Neural crest cell (in vitro differentiated cells): ENCODE measurements around the gene CES5A. TPM values are rescaled to one million over a fixed set of nuclear protein-coding genes. Genes with fewer than 3 reads are reported as not detected.

Experiments used
- DNase-seq: peaks from one replicate; pipeline ENCODE4 v3.0.0; 2021; ENCODE audit warnings: low read depth, mixed read lengths, low spot score
- H3K27ac Mint-ChIP-seq: one replicate; pipeline ENCODE4 v1.8.0; 2021; ENCODE audit warnings: mild to moderate bottlenecking, mixed read lengths; ENCODE audit not compliant: unreplicated experiment
- H3K27me3 Mint-ChIP-seq: 2 replicates; pipeline ENCODE4 v1.8.0; 2021; ENCODE audit warnings: low read depth, mild to moderate bottlenecking, mixed read lengths
- H3K36me3 Mint-ChIP-seq: 2 replicates; pipeline ENCODE4 v1.8.0; 2021; ENCODE audit warnings: low read depth, mild to moderate bottlenecking, mixed read lengths
- H3K4me1 Mint-ChIP-seq: 2 replicates; pipeline ENCODE4 v1.8.0; 2021; ENCODE audit warnings: mixed read lengths
- H3K4me3 Mint-ChIP-seq: one replicate; pipeline ENCODE4 v1.8.0; 2021; ENCODE audit warnings: mild to moderate bottlenecking, mixed read lengths
- H3K9me3 Mint-ChIP-seq: 2 replicates; pipeline ENCODE4 v1.8.0; 2021; ENCODE audit warnings: mixed read lengths
- total RNA-seq: library from RNA; stranded (reverse); gene quantifications from 2 replicates; pipeline ENCODE4 v1.2.1, GENCODE V29; 2021
- TF ChIP-seq, protein P1 (sequence below): fragments of 200-600 bp; sonication (generic); conservative IDR thresholded peaks from 2 replicates; pipeline ENCODE4 v1.5.0; 2021; ENCODE audit warnings: antibody characterized with exemption, mild to moderate bottlenecking

CES5A gene
- total RNA-seq, 1 donor from 2014 or later: not detected

DNA sequence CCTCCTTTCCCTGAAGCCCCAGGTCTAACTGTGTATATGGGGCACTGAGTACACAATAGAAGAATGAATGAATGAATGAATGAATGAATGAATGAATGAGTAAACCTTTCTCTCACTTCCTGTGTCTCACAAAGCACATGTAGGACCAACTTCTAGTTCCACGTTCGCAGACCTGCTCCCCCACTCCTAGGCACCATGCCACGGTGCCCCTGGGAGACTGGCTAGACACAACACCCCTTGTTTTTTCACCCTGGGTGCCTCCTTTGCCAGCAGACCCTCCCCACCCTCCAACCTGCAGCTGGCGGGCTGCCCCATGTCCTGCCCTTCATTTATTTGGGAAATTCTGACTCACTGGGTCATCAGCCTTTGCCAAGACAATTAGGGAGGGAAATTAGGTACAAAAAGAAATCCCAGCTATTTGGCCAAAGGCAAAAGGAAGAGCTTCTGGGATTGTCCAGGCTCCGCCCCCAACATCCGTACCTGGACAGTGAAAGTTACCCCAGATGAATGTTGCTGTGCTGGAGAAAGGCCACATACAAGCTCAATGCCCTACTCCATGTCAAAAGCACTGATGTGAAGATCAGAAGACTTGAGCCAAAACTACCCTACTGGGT, 50.0 kb downstream of the CES5A start:
- Mint-ChIP-seq H3K4me1 (no peaks in the 10 kb centered on the region), H3K36me3 (no peaks in the 10 kb centered on the region), H3K27me3 (peaks cover 57% of the 10 kb centered on the region), H3K27ac (no peak overlapping the region), H3K4me3 (no peak overlapping the region), H3K9me3 (no peaks in the 10 kb centered on the region)
- DNase-seq: no peak
- TF ChIP-seq, protein P1, sequence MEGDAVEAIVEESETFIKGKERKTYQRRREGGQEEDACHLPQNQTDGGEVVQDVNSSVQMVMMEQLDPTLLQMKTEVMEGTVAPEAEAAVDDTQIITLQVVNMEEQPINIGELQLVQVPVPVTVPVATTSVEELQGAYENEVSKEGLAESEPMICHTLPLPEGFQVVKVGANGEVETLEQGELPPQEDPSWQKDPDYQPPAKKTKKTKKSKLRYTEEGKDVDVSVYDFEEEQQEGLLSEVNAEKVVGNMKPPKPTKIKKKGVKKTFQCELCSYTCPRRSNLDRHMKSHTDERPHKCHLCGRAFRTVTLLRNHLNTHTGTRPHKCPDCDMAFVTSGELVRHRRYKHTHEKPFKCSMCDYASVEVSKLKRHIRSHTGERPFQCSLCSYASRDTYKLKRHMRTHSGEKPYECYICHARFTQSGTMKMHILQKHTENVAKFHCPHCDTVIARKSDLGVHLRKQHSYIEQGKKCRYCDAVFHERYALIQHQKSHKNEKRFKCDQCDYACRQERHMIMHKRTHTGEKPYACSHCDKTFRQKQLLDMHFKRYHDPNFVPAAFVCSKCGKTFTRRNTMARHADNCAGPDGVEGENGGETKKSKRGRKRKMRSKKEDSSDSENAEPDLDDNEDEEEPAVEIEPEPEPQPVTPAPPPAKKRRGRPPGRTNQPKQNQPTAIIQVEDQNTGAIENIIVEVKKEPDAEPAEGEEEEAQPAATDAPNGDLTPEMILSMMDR: no peak

DNA sequence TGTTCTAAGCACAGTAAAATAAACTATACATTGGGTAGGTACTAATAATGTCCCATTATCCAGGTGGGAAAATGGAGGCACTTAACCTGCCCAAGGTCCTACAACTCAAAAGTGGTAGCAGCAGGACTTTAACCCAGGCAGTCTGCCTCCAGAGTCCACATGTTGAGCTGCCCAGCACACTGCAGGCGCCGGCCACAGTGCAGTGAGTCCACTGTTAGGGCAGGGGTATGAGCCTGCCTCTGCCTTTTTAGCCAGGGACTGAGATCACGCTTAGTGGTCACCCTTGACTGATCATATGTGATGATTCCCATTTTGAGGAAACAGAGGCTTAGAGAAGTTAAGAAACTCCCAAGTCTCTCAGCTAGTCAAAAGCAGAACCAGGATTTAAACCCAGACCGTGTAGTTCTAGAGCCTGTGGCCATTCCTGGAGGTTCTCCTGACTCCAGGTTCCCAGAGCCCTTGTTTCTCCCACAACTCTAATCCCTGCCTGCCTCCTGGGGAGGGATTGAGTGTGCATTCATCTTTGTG, 50.6 kb downstream of the CES5A start:
- Mint-ChIP-seq H3K27me3 (peaks cover 57% of the 10 kb centered on the region), H3K9me3 (no peaks in the 10 kb centered on the region), H3K4me3 (no peak overlapping the region), H3K4me1 (no peaks in the 10 kb centered on the region), H3K27ac (no peak overlapping the region), H3K36me3 (no peaks in the 10 kb centered on the region)
- TF ChIP-seq, protein P1: no peak
- no peak for DNase-seq

DNA sequence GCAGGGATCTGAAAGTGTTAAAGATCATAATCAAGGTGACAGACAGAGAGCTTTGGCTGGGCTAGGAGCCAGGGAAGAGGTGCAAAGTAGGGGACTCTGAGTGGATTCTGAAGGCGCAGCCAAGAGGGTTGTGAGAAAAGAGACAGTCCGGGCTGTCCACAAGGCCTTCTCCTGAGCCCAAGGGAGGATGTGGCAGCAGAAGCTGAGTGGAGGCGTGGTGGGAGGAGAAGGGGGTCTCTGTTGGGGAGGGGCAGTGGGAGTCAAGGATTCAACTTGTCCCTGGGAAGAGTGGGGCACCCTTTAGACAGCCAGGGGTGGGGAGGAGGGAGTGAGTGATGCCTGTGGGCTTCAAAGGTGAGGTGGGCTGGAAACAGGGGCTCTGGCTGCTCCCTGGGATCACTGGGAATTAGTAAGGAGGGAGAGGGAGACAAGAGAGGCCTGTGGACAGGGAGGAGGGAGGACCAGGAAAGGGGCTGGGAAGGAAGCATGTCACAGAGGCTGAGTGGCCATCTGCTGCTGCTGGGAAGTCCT, 52.8 kb downstream of the CES5A start:
- Mint-ChIP-seq H3K27me3 (peaks cover 62% of the 10 kb centered on the region), H3K4me3 (no peak overlapping the region), H3K27ac (no peak overlapping the region), H3K9me3 (peaks cover 2% of the 10 kb centered on the region), H3K4me1 (no peaks in the 10 kb centered on the region), H3K36me3 (no peaks in the 10 kb centered on the region)
- no peak for DNase-seq
- TF ChIP-seq, protein P1: no peak

DNA sequence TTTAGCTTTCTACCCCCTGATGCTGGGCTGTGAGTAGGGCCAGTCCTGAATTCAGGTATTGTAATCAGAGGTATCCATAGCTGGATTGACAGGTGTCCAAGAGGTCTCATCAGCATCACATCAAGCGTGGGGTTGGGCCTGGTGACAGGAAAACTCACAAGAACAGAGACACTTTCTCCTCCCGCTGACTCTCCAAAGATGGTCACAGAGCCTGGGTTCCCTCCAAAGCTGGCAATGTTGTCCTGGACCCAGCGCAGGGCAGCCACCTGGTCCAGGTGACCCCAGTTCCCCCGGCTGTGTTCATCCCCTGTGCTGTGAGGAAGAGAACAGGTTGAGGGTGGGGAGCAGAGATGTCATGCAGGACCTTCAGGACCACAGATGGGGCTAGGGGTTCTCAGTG, 54.0 kb downstream of the CES5A start:
- DNase-seq: no peak
- TF ChIP-seq, protein P1: no peak
- Mint-ChIP-seq H3K36me3 (no peaks in the 10 kb centered on the region), H3K4me1 (no peaks in the 10 kb centered on the region), H3K27me3 (peaks cover 64% of the 10 kb centered on the region), H3K27ac (no peak overlapping the region), H3K9me3 (peaks cover 2% of the 10 kb centered on the region), H3K4me3 (no peak overlapping the region)

DNA sequence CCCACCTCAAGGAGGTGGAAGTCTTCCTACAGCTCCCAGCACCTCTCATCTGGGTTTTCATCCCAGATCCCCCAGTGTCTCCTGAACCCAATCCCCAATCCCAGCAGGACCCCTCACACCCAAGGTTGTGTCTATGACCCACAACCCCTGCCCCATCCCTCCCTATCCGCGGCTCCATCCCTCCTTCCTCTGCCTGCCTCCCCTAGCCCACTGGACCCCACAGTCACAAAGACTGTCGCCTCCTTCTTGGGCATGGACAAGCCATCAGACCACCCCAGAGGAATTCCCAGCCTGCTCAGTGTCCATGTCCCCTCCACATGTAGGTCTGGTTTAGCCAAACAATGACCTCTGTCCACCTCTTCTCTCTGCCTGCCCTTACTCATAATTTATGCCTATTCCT, 54.6 kb downstream of the CES5A start:
- H3K27me3 Mint-ChIP-seq: peaks cover 64% of the 10 kb centered on the region
- peaks cover 2% of the 10 kb centered on the region for H3K9me3 Mint-ChIP-seq
- TF ChIP-seq, protein P1: no peak
- no peak overlapping the region for H3K4me3 Mint-ChIP-seq
- no peaks in the 10 kb centered on the region for H3K4me1 Mint-ChIP-seq
- no peaks in the 10 kb centered on the region for H3K36me3 Mint-ChIP-seq
- DNase-seq: no peak
- no peak overlapping the region for H3K27ac Mint-ChIP-seq
